AG08395 (cell line): ENCODE measurements around the gene TRIM69.
"Not testable (repeated sequence)": the region's sequence is repeated elsewhere in the genome, so short reads cannot be mapped to it uniquely, and the experiment has no call there.

Experiments
- DNase-seq: peaks from one replicate; pipeline ENCODE4 v3.0.0; 2012; ENCODE audit warnings: mixed read lengths, low spot score

The TRIM69 gene

GRCh38 chr15:44739222-44739847, 3.0 kb downstream of the TRIM69 start:
- DNase-seq: not testable (repeated sequence)

GRCh38 chr15:44743454-44743853, 7.1 kb downstream of the TRIM69 start:
- DNase-seq: not testable (repeated sequence)

DNA sequence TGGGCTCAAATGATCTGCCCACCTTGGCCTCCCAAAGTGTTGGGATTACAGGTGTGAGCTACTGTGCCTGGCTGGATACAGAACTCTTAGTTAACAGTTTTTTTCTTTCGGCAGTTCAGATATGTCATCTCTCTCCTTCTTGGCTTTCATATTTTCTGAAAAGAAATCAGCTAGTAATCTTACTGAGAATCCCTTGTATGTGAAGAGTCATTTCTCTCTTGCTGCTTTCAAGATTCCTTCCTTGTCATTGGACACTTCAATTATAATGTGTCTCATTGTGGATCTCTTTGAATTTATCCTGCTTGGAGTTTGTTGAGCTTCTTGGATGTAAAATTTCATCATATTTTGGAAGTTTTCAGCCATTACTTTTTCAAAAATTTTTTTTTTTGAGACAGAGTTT, 17.0 kb downstream of the TRIM69 start:
- DNase-seq: no peak

DNA sequence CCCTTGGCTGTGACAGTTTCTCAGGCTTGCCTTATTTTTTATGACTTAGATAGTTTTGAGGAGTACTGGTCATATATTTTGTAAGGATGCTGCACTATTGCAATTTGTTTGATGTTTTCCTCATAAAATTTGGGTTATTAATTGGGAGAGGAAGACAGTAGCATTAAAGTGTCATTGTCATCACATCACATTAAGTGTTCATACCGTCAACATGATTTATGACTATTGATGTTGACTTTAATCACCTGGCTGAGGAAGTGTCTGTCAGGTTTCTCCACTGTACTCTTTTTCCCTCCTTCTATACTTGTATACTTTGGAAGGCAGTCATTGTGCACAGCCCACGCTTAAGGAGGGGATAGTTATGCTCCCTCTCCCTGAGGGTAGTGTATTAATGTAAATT, 26.9 kb downstream of the TRIM69 start:
- no peak for DNase-seq

GRCh38 chr15:44763848-44764247, 27.5 kb downstream of the TRIM69 start:
- DNase-seq: no peak

DNA sequence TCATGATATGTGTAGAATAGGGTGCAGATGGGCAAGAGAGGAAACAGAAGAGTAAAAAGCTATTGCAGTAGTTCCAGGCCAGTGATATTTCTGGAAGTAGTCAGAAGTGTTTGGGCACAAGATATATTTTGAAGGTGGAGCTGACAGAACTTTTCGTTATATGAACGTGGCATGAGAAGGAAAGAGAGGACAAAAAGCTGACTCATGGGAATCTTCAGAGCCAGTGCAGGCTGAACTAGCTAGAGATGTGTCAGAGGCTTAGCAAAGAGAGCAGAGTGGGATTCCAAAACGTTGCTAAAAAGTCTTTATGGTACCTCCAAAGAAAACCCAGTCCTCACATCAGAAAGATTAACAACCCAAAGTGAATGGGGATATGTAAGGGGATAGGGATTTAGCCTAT, 28.7 kb downstream of the TRIM69 start:
- no peak for DNase-seq

DNA sequence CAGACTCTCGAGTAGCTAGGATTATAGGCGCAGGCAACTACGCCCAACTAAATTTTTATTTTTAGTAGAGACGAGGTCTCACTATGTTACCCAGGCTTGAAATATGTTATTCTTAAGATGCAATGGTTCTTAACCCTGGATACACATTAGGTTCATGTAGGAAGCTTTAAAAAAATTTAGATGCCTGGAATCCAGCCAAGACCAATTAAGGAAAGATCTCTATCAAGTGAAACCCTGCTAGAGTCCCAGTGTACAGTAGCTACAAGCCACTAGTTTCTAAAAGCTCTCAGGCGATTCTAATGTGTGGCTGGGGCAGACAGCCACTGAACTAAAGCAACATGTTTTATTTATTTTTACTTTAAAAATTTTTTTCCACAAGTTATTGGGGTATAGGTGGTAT, 33.2 kb downstream of the TRIM69 start:
- DNase-seq: no peak

- not testable (repeated sequence) for DNase-seq
Measured at GRCh38 chr15:44770715-44771114, 34.4 kb downstream of the TRIM69 start.

DNA sequence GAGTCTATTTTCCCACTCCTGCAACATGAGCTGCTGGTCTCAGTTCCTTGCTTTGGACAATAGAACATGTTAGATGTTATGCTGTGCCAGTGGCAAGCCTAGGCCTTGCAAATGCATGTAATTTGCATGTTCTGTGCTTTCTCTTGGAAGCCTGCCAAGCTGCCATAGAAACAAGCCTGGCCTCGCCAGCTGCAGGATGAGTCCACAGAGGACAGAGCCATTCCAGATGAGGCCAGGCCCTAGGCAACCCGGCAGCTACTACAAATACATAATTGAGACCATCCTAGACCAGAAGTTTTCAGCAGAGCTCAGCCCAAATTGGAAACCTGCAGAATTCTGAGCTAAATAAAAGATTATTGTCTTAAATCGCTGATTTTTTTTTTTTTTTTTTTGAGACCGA, 39.6 kb downstream of the TRIM69 start:
- no peak for DNase-seq

GRCh38 chr15:44779761-44780160, 43.4 kb downstream of the TRIM69 start:
- no peak for DNase-seq

- no peak for DNase-seq
Measured at GRCh38 chr15:44780608-44781007, 44.3 kb downstream of the TRIM69 start.

DNA sequence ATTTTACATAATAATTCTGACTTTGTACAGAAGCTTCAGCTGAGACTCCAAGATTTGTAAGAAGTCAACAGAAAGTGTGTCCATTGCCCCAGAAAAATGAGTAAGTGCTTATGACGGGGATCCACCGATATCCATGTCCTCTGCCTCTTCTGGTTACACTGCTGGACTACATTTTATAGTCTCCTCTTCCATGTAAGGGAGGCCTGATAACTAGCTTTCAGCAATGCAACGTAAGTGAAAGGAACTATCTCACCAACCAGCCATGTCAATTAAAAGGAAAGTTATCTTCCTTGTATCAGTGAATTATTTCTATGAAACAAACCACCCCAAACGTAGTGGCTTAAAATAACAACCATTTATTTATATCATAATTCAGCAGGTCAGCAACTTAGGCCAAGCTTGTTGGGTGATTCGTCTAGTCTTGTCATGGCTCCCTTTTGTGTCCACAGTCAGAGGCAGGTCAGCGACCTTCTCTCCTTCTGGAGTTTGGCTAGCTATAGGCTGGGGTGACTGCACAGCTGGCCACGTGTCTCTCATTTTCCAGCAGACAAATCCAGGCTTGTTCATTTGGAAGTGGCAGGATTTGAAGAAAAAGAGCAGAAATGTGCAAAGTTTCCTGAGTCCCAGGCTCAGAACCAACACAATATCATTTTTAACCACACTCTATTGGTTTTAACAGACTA, 44.9 kb downstream of the TRIM69 start:
- DNase-seq: no peak

DNA sequence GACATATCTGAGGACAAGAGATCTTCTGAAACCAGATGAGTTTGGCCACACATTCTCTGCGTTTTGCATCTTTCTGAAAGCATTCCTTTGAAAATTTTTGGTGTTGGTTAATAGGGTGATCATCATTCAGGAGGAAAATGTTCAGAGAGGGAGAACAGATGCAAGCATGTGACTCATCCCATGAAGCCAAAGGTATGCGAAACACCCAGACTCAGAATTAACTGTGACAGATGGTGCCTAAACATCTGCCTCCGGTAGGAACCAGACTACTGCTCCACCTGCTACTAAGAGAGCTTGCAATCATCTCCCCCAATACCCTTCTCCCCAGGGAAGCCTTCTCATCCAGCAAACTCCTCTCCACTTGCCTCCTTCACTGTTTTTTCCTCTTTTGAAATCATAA, 46.2 kb downstream of the TRIM69 start:
- no peak for DNase-seq

- DNase-seq: not testable (repeated sequence)
Measured at GRCh38 chr15:44784918-44785274, 48.6 kb downstream of the TRIM69 start.

DNA sequence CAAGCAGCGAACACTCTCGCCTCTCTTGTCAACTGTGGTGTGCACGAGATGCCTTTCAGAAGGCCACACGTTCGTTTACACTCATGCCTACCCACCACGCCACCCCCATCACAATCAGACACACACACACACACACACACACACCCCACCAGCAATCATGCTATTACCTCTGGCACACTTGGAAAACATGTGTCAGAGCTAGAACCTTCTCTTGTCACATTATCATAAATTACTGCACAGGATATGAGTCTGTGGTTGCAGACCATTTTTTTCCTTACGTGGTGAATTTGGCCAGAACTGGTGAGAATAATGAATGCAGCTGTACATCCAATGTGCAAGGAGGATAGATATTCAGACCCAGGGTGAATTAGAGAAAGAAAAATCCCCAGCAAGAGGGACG, 52.4 kb downstream of the TRIM69 start:
- no peak for DNase-seq

DNA sequence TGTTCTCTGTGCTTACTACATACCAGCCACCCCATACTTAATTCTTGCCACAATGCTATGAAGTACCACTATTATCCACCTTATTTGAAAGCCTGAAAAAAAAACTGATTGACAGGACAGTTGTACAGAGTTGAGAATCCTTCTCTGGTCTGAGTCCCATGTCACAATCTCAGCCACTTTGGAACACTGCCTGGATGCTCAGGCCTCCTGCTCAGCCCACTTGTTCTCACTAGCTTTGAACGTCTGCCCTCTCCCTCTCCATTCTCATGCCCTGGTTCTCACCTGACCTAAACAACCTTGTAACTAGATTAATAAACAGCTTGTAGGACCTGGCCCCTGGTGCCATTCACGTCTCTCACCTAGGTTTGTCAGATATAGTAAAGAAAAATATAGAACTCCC, 53.9 kb downstream of the TRIM69 start:
- DNase-seq: no peak

- DNase-seq: no peak
Measured at GRCh38 chr15:44790656-44791055, 54.3 kb downstream of the TRIM69 start.

DNA sequence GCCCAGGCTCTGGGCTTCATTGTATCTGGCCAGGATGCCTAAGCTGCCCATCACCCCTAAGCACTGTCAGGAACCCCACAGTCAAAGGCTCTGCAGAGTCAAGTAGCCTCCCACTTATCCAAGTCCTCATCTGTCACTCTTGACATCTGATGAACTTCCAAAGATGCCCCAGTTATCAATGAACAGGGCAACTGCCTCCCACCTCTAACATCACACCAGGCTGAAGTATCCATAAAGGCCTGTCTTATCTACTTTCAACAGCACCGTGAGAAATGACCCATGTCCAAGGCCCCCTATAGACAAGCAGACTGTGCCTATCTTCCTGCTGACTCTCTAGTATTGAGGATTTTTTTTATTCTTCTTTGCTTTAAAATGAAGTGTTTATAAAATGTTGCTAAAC, 56.4 kb downstream of the TRIM69 start:
- DNase-seq: no peak

GRCh38 chr15:44794072-44794471, 57.7 kb downstream of the TRIM69 start:
- no peak for DNase-seq

GRCh38 chr15:44796508-44796907, 60.2 kb downstream of the TRIM69 start:
- DNase-seq: no peak

- no peak for DNase-seq
Measured at GRCh38 chr15:44798826-44799225, 62.5 kb downstream of the TRIM69 start.

- no peak for DNase-seq
Measured at GRCh38 chr15:44801364-44801763, 65.0 kb downstream of the TRIM69 start.

DNA sequence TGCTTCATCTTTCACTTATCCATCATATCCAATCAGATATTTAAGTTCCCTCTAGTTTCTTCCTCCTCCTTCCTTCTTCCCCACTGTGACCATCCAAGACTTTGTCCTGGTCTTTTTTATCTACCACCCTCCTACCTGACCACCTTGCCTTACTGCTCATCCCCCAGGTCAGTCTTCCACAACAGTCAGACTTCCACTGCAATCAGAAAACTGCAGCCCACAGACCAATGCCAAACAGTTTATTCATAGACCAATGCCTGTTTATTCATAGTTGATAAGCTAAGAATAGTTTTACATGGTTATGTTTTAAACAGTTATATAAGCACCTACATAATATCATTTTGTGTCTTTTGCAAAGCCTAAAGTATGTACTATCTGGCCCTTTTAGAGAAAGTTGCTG, 65.5 kb downstream of the TRIM69 start:
- DNase-seq: no peak

DNA sequence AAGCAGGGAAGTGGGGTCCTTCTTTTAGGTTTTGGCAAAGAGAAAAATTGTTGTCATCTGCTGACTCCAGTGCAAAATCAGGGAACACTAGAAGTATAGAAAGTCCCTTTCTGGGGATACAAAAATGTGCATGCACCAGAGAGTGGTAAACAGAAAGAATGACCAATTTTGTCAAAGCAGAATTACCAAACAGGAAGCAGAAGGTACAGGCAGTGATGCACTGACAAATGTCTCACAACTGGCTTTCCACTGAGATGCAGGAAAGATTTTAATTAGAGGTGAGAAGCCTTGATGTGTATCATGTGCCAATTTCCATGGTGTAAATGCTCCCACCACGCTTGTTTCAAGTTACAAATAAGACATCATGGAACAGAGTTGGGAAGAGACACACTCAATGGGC, 66.0 kb downstream of the TRIM69 start:
- no peak for DNase-seq
